ENCODE measurements around the gene NKX2-2. TPM values are rescaled to one million over a fixed set of nuclear protein-coding genes. Genes with fewer than 3 reads are reported as not detected.

NKX2-2 gene
- total RNA-seq, 3 donors from 2014 or later (not counting 1 experiment from before 2014, with no cell fraction given): not detected

- DNase-seq: no peak
- TF ChIP-seq CTCF (IDR thresholded peaks at IDR 0.05): no peak
- peaks cover 2 to 4% of the 10 kb centered on the region in 2 donors for H3K27me3 Mint-ChIP-seq (ENCODE audit: low read depth in 2 of 2)
- Histone ChIP-seq H3K4me1 (ENCODE audit: control insufficient read depth, insufficient read depth, low read length) (no peaks in the 10 kb centered on the region), H3K9me3 (ENCODE audit: control insufficient read depth, insufficient read depth, low read length) (no peaks in the 10 kb centered on the region), H3K27ac (ENCODE audit: low read length) (no peak overlapping the region), H3K27me3 (ENCODE audit: control insufficient read depth, insufficient read depth, low read length) (no peaks in the 10 kb centered on the region), H3K36me3 (ENCODE audit: control insufficient read depth, insufficient read depth, low read length) (no peaks in the 10 kb centered on the region), H3K4me3 (ENCODE audit: low read length) (no peak overlapping the region)
- no peak for ATAC-seq
- H3K9me3 Mint-ChIP-seq: no peaks in the 10 kb centered on the region
- H3K36me3 Mint-ChIP-seq: no peaks in the 10 kb centered on the region
- H3K4me3 Mint-ChIP-seq: no peak overlapping the region
- intact Hi-C loops (cut with micrococcal nuclease): no loop called here
- no peaks in the 10 kb centered on the region for H3K4me1 Mint-ChIP-seq
- H3K27ac Mint-ChIP-seq: no peak overlapping the region
- 74% methylated on average over 7 of the region's 7 CpGs for WGBS (ENCODE audit: insufficient coverage)
Measured at GRCh38 chr20:21554985-21555384, 41.1 kb upstream of the NKX2-2 start.

- H3K4me1 Mint-ChIP-seq: no peaks in the 10 kb centered on the region
- Histone ChIP-seq H3K4me3 (ENCODE audit: low read length) (no peak overlapping the region), H3K27ac (ENCODE audit: low read length) (no peak overlapping the region), H3K36me3 (ENCODE audit: control insufficient read depth, insufficient read depth, low read length) (no peaks in the 10 kb centered on the region), H3K27me3 (ENCODE audit: control insufficient read depth, insufficient read depth, low read length) (no peaks in the 10 kb centered on the region), H3K9me3 (ENCODE audit: control insufficient read depth, insufficient read depth, low read length) (no peaks in the 10 kb centered on the region), H3K4me1 (ENCODE audit: control insufficient read depth, insufficient read depth, low read length) (no peaks in the 10 kb centered on the region)
- ATAC-seq (no peak), DNase-seq (no peak)
- intact Hi-C loops (cut with micrococcal nuclease): no loop called here
- no peak for TF ChIP-seq CTCF (IDR thresholded peaks at IDR 0.05)
- no peak overlapping the region for H3K27ac Mint-ChIP-seq
- H3K9me3 Mint-ChIP-seq: no peaks in the 10 kb centered on the region
- H3K27me3 Mint-ChIP-seq (ENCODE audit: low read depth in 2 of 2): peaks cover 5 to 7% of the 10 kb centered on the region in 2 donors
- no peaks in the 10 kb centered on the region for H3K36me3 Mint-ChIP-seq
- H3K4me3 Mint-ChIP-seq: no peak overlapping the region
- WGBS (ENCODE audit: insufficient coverage): 79% methylated on average over 9 of the region's 10 CpGs
Measured at GRCh38 chr20:21554376-21554890, 40.6 kb upstream of the NKX2-2 start.

DNA sequence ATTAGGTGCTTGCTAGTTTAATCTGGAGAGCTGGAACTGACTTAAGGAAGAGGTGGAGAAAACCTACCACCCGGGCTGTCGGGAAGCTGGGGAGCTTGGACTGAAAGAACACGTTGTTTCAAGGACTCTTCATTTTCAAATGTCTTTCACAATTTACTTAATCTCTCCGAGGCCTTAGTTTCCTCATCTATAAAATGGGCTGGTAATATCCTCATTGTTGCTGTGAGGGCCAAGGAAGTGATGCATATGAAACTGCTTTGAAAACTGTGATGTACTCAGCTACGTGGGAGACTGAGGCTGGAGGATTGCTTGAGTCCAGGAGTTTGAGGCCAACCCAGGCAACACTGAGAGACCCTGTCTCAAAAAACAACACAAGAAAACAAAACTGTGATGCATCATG, 36.7 kb upstream of the NKX2-2 start:
- H3K27me3 Mint-ChIP-seq (ENCODE audit: low read depth in 2 of 2): peaks cover 14 to 16% of the 10 kb centered on the region in 2 donors
- ATAC-seq (no peak), DNase-seq (no peak)
- no peak for TF ChIP-seq CTCF (IDR thresholded peaks at IDR 0.05)
- Histone ChIP-seq H3K27ac (ENCODE audit: low read length) (no peak overlapping the region), H3K27me3 (ENCODE audit: control insufficient read depth, insufficient read depth, low read length) (no peaks in the 10 kb centered on the region), H3K9me3 (ENCODE audit: control insufficient read depth, insufficient read depth, low read length) (no peaks in the 10 kb centered on the region), H3K4me3 (ENCODE audit: low read length) (no peak overlapping the region), H3K4me1 (ENCODE audit: control insufficient read depth, insufficient read depth, low read length) (no peaks in the 10 kb centered on the region), H3K36me3 (ENCODE audit: control insufficient read depth, insufficient read depth, low read length) (no peaks in the 10 kb centered on the region)
- WGBS (ENCODE audit: insufficient coverage): 80% methylated on average over 3 of the region's 5 CpGs
- no peak overlapping the region for H3K4me3 Mint-ChIP-seq
- intact Hi-C loops (cut with micrococcal nuclease): no loop called here
- no peaks in the 10 kb centered on the region for H3K9me3 Mint-ChIP-seq
- no peaks in the 10 kb centered on the region for H3K36me3 Mint-ChIP-seq
- H3K4me1 Mint-ChIP-seq: no peaks in the 10 kb centered on the region
- H3K27ac Mint-ChIP-seq: no peak overlapping the region

- no peak for TF ChIP-seq CTCF (IDR thresholded peaks at IDR 0.05)
- Mint-ChIP-seq H3K4me1 (no peaks in the 10 kb centered on the region), H3K9me3 (peaks cover 0 to 2% of the 10 kb centered on the region in 2 donors), H3K36me3 (no peaks in the 10 kb centered on the region), H3K27ac (no peak overlapping the region), H3K4me3 (no peak overlapping the region), H3K27me3 (ENCODE audit: low read depth in 2 of 2) (peaks cover 16 to 23% of the 10 kb centered on the region in 2 donors)
- H3K9me3 ChIP-seq (ENCODE audit: control insufficient read depth, insufficient read depth, low read length): no peaks in the 10 kb centered on the region
- no peaks in the 10 kb centered on the region for H3K36me3 ChIP-seq (ENCODE audit: control insufficient read depth, insufficient read depth, low read length)
- H3K27me3 ChIP-seq (ENCODE audit: control insufficient read depth, insufficient read depth, low read length): no peaks in the 10 kb centered on the region
- no peak overlapping the region for H3K27ac ChIP-seq (ENCODE audit: low read length)
- intact Hi-C loops (cut with micrococcal nuclease): no loop called here
- ATAC-seq (peak in 1 of 3 donors; percentile 50), DNase-seq (peak in 1 of 2 donors; percentile 86)
- 53% methylated on average over 6 of the region's 8 CpGs for WGBS (ENCODE audit: insufficient coverage)
- H3K4me1 ChIP-seq (ENCODE audit: control insufficient read depth, insufficient read depth, low read length): no peaks in the 10 kb centered on the region
- no peak overlapping the region for H3K4me3 ChIP-seq (ENCODE audit: low read length)
Measured at GRCh38 chr20:21548390-21549035, 34.6 kb upstream of the NKX2-2 start.

Data from natural killer cell (primary cell).